ENCODE data around the gene PTPRD.

Gene PTPRD

DNA sequence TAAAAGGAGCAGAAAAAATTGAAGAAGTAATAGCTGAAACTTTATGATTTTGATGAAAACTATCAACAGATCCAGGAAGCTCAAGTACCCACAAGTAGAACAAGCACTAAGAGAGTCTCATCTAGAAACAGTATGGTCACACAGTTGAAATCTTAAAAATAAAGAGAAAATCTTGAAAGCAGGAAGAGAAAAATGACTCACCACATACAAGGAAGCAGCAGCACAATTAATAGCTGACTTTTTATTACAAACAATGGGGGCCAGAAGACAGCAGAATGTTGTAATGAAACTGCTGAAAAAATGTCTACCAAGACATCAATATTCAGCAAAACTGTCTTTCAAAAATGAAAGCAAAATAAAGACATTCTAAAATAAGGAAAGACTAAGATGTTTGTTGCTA is 1704.9 kb downstream of the PTPRD start:
- FAIRE-seq: no peak
- no peak for TF ChIP-seq CTCF (IDR thresholded peaks at IDR 0.05; ENCODE audit: insufficient read depth, missing control alignments)
- DNase-seq (ENCODE audit: insufficient read length, low spot score): no peak

DNA sequence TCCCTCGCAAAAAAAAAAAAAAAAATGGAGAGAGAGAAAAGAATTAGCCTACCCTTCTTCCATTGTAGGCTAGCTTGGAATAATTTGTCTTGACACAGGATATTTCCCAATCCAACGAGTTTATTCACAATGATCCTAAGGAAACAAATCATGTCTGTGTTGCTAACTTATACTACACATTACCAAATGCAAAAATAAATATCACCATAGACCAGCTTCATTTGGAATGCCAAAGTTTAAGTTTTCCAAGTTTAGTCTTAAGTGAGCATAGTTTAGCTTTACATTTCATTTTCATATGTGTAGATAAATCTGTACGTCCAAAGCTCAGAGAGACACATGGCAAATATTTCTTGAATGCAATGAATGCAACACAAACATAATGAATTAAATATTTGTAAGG is 1707.1 kb downstream of the PTPRD start:
- TF ChIP-seq CTCF (IDR thresholded peaks at IDR 0.05; ENCODE audit: insufficient read depth, missing control alignments): no peak
- no peak for FAIRE-seq
- no peak for DNase-seq (ENCODE audit: insufficient read length, low spot score)

DNA sequence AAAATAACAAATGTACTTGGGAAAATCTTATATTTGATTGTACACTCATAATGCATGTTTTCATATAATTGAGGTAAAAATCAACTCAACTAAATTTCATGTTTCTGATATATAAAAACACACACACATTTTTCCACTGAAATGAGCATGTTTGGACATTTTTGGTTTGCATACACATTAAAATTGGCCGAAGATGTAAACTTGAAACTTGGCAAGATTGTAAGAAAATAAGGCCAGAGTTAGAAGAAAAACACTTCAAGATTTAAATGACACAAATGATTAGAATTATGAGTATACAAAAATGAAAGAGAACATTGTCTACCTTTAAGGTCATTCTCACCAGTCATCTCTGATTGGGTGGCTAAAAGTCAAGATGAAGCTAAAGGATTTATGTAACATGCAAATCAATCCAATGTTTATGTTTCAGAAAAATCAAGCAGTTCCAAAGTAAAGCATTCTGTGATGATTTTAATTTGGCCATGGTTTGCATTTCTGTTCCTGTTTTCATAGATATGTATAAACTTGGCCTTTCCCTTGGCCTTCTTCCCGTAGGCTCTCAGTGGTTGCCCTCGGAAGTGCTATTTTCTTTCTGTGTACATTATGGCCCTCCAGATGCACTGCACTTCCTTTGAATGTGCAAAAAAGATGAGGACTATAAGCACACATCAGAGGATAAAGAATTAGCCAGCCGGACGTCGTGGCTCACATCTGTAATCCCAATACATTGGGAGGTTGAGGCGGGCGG is 1707.9 kb downstream of the PTPRD start:
- no peak for FAIRE-seq
- no peak for TF ChIP-seq CTCF (IDR thresholded peaks at IDR 0.05; ENCODE audit: insufficient read depth, missing control alignments)
- no peak for DNase-seq (ENCODE audit: insufficient read length, low spot score)

DNA sequence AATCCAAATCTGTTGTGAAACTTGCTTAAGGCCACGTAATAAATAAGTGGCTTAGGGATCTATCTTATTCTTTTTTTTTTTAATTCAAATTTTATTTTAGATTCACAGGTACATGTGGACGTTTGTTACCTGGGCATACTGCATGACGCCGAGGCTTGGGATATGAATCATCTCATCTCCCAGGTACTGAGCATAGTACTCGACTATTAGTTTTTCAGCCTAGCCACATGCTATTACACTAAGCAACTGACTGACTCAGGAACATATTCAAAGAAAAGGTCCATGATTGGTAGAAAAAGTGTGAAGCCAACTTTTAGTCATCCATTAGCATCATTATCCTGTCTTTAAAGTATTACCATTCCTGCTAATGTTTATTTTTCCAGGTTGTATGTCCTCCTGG is 1709.7 kb downstream of the PTPRD start:
- FAIRE-seq: no peak
- TF ChIP-seq CTCF (IDR thresholded peaks at IDR 0.05; ENCODE audit: insufficient read depth, missing control alignments): no peak
- no peak for DNase-seq (ENCODE audit: insufficient read length, low spot score)

DNA sequence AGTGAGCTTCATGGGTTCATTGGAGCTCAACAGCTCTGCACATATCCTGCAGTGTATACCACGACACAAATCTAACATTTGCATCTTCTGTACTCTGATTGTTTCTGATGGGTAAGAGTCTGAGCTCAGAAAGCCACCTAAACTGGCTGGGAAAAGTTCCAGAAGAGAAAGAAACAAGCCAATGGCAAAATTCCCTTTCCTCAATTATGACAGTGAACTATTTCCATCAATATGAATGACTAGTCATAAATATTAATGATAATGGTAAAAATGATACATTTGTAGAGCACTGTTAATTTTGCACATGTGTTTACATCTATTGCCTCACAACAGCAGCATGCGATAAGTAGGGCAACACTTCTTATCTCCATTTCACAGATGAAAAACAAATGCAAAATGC is 1711.7 kb downstream of the PTPRD start:
- DNase-seq (ENCODE audit: insufficient read length, low spot score): no peak
- no peak for FAIRE-seq
- no peak for TF ChIP-seq CTCF (IDR thresholded peaks at IDR 0.05; ENCODE audit: insufficient read depth, missing control alignments)

DNA sequence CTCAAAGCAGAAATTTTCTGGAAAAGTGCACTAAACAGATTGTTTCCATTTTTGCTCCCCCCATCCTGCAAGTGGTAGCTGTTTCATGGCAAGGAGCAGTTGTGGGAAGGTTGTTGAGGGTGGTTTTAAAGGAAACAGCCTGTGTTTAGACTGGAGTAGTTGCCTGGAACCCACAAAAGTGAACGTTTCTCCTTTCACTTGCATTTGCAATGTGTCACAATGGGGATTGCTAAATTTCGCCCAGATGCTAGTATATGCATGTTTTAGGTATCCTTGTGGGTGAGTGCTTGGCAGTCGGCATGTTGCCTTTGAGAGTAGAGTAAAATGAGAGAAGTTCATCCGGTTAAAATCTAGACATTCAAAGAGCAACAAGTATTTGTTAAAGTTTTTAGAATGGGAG is 1713.3 kb downstream of the PTPRD start:
- FAIRE-seq (no peak), DNase-seq (ENCODE audit: insufficient read length, low spot score) (no peak)
- no peak for TF ChIP-seq CTCF (IDR thresholded peaks at IDR 0.05; ENCODE audit: insufficient read depth, missing control alignments)

DNA sequence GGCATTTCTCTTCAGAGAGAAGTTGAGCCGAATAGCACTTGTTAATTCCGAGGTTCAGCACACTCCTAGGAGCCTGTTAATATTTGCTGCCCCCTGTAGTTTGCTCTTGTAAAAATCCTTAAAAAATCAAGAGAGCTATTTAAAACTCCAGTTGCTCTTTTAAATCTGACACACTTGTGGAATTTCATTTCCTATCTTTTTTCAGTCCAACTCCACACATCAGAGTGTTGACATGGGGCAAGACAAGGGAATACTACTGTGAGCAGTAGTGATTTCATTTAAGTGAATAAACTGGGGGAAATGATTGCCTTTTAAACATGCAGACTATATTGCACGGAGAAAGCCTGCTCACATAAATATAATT is 1717.0 kb downstream of the PTPRD start:
- peak; percentile 70 for TF ChIP-seq CTCF (IDR thresholded peaks at IDR 0.05; ENCODE audit: insufficient read depth, missing control alignments)
- DNase-seq (ENCODE audit: insufficient read length, low spot score): no peak
- peak; percentile 82 for FAIRE-seq
